ENCODE results near the gene FAM209B. TPM values are rescaled to one million over a fixed set of nuclear protein-coding genes. Genes with fewer than 3 reads are reported as not detected.

The FAM209B gene
- total and polyA plus RNA-seq, 9 donors, result 0.22 to 0.37 (median 0.31) TPM; not detected in 6

DNA sequence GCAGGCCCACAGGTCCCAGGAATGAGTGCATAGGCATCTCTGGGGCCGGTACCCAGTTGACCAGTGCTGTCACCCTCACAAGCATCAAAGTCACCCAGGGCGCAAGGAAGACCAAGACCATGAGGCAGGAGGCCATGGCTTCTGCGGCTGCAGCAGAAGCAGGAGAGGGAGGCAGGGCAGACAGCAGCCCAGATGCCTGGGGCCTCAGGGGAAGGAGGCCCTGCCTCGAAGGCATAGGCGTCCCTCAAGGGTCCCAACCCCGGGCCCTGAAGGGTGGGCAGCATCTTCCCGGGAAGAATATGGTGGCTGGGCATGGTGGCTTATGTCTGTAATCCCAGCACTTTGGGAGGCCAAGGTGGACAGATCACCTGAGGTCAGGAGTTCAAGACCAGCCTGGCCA is 5.5 kb upstream of the FAM209B start:
- WGBS, 3 donors, result 91 to 96% (median 96%) methylated on average over 7 of the region's 7 CpGs
- intact Hi-C loops (cut with DNase I), result no loop called here
- no peaks in the 10 kb centered on the region for H3K4me1 ChIP-seq (ENCODE audit: insufficient read depth)
- no peaks in the 10 kb centered on the region for H3K9me3 ChIP-seq
- no peak for DNase-seq
- TF ChIP-seq POLR2A (IDR thresholded peaks at IDR 0.05) (no peak), EP300 (IDR thresholded peaks at IDR 0.05) (no peak)
- TF ChIP-seq, protein P1, sequence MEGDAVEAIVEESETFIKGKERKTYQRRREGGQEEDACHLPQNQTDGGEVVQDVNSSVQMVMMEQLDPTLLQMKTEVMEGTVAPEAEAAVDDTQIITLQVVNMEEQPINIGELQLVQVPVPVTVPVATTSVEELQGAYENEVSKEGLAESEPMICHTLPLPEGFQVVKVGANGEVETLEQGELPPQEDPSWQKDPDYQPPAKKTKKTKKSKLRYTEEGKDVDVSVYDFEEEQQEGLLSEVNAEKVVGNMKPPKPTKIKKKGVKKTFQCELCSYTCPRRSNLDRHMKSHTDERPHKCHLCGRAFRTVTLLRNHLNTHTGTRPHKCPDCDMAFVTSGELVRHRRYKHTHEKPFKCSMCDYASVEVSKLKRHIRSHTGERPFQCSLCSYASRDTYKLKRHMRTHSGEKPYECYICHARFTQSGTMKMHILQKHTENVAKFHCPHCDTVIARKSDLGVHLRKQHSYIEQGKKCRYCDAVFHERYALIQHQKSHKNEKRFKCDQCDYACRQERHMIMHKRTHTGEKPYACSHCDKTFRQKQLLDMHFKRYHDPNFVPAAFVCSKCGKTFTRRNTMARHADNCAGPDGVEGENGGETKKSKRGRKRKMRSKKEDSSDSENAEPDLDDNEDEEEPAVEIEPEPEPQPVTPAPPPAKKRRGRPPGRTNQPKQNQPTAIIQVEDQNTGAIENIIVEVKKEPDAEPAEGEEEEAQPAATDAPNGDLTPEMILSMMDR (IDR thresholded peaks at IDR 0.05), result no peak
- no peak overlapping the region for H3K27ac ChIP-seq
- H3K4me3 ChIP-seq, result no peak overlapping the region
- H3K27me3 ChIP-seq, result no peaks in the 10 kb centered on the region
- H3K36me3 ChIP-seq, result no peaks in the 10 kb centered on the region

DNA sequence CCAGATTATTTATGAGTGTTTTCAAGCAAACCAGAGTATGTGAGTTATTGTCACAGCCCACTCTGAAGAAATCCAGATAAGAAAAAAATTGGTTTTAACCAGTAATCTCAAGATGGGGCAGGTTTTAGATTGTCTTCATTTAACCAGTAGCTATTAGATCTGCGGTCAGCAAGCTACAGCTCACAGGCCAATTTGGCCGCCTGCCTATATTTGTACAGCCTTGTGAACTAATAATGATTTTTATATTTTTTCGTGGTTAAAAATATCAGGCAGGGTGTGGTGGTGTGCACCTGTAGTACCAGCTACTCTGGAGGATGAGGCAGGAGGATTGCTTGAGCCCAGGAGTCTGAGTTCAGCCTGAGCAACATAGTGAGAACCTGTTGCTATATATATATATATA is 5.0 kb downstream of the FAM209B start:
- no peak overlapping the region for H3K4me3 ChIP-seq
- H3K27me3 ChIP-seq, result no peaks in the 10 kb centered on the region
- peak; percentile 33 to 52 (median 48) for DNase-seq
- no peaks in the 10 kb centered on the region for H3K9me3 ChIP-seq
- H3K36me3 ChIP-seq, result no peaks in the 10 kb centered on the region
- intact Hi-C loops (cut with DNase I), result no loop called here
- H3K4me1 ChIP-seq (ENCODE audit: insufficient read depth), result peaks cover 2% of the 10 kb centered on the region
- TF ChIP-seq EP300 (IDR thresholded peaks at IDR 0.05), result no peak
- H3K27ac ChIP-seq, result no peak overlapping the region
- WGBS, 3 donors, result 1 to 10% (median 3%) methylated on average over 3 of the region's 3 CpGs

DNA sequence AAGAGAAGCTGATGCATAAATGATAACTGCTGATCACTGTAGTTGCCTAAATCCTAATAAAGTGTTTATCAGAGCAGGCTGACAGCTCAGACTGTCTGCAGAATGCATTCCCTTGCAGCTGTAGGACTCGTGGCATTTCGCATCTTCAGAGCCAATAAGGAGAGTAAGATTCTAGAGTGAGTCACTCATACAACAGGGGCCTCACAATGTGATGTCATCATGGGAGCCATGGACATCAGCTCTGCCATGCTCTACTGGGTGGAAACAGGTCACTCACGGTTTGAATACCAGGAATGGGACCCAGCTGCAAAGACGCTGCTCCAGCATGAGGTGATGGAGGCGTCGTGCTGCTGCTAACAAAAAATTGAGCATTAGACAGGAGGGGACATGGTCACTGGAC is 7.4 kb downstream of the FAM209B start:
- H3K27ac ChIP-seq, result no peak overlapping the region
- no peaks in the 10 kb centered on the region for H3K36me3 ChIP-seq
- no peaks in the 10 kb centered on the region for H3K27me3 ChIP-seq
- H3K4me1 ChIP-seq (ENCODE audit: insufficient read depth), result peaks cover 2% of the 10 kb centered on the region
- 82 to 87% (median 85%) methylated on average over 6 of the region's 6 CpGs for WGBS, 3 donors
- intact Hi-C loops (cut with DNase I), result loop anchor here in 1 of 4 donors (10.0 kb wide), 1 partner anchor 784 kb away; the partner anchor contains the start of gene SPO11
- no peak overlapping the region for H3K4me3 ChIP-seq
- DNase-seq, result no peak
- no peaks in the 10 kb centered on the region for H3K9me3 ChIP-seq
- TF ChIP-seq, protein P1 (IDR thresholded peaks at IDR 0.05), result no peak
- TF ChIP-seq EP300 (IDR thresholded peaks at IDR 0.05), result no peak
- no peak for TF ChIP-seq POLR2A (IDR thresholded peaks at IDR 0.05)

DNA sequence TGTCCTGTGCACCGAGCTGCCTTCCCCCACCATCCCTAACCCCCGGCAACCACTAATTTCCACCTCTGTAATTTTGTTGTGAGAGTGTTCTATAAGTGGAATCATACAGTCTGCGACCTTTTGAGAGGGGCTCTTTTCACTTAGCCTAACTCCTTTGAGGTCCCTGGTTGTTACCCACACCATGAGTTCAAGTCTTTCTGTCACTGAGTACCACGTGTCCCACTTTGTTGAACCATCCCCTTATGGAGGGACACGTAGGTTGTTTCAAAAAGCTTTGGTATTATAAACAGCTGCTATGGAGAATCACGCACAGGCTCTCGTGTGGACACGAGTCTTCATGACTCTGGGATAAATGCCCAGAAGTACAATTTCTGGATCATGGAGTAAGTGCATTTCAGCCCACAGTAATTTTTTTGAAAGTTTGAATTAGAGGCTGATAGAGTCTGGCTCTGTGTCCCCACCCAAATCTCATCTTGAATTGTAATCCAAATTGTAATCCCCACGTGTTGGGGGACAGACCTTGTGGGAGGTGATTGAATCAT is 9.5 kb downstream of the FAM209B start:
- TF ChIP-seq, protein P1 (IDR thresholded peaks at IDR 0.05), result no peak
- TF ChIP-seq POLR2A (IDR thresholded peaks at IDR 0.05), result no peak
- no peak for TF ChIP-seq EP300 (IDR thresholded peaks at IDR 0.05)
- intact Hi-C loops (cut with DNase I), result loop anchor here in 1 of 4 donors (10.0 kb wide), 1 partner anchor 782 kb away; the partner anchor contains the start of gene SPO11
- WGBS, 3 donors, result 50 to 59% (median 53%) methylated on average over 9 of the region's 9 CpGs

DNA sequence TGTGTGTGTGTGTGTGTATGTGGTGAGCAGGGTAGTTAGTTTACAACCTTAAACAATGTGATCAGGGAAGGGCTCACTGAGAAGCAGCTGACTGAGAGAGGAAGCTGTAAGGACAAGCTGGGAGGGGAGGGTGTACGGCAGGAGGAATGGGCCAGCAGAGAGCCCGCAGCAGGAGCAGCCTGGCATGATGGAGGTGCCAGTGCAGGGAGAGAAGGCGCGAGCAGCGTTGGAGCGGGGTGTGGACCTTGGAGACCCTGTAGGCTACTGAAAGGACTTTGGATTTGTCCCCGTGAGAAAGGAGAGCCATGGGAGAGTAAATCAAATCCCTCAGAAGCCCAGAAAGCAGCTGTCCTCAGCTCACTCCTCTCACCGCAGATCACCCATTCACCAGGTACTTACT is 18.5 kb downstream of the FAM209B start:
- no peaks in the 10 kb centered on the region for H3K36me3 ChIP-seq
- H3K27me3 ChIP-seq, result no peaks in the 10 kb centered on the region
- H3K4me1 ChIP-seq (ENCODE audit: insufficient read depth), result peaks cover 2% of the 10 kb centered on the region
- no peaks in the 10 kb centered on the region for H3K9me3 ChIP-seq
- DNase-seq, result no peak
- no peak overlapping the region for H3K27ac ChIP-seq
- 76 to 88% (median 87%) methylated on average over 8 of the region's 8 CpGs for WGBS, 3 donors
- intact Hi-C loops (cut with DNase I), result loop anchor here in 1 of 4 donors (10.0 kb wide), 1 partner anchor 793 kb away; no protein-coding TSS in a partner anchor
- no peak for TF ChIP-seq POLR2A (IDR thresholded peaks at IDR 0.05)
- TF ChIP-seq, protein P1 (IDR thresholded peaks at IDR 0.05), result no peak
- no peak for TF ChIP-seq EP300 (IDR thresholded peaks at IDR 0.05)
- H3K4me3 ChIP-seq, result no peak overlapping the region

More for the DNA sequence above, 9.5 kb downstream of the FAM209B start:
- Histone ChIP-seq H3K36me3 (no peaks in the 10 kb centered on the region), H3K27ac (no peak overlapping the region), H3K9me3 (no peaks in the 10 kb centered on the region), H3K4me1 (ENCODE audit: insufficient read depth) (peaks cover 1% of the 10 kb centered on the region), H3K4me3 (no peak overlapping the region), H3K27me3 (no peaks in the 10 kb centered on the region)
- DNase-seq, result no peak
